ENCODE measurements around the gene MSI2.

Gene MSI2

GRCh38 chr17:57696050-57696449 lies 439.7 kb downstream of the MSI2 start:
- Mint-ChIP-seq H3K4me3 (no peak overlapping the region), H3K27me3 (no peaks in the 10 kb centered on the region), H3K27ac (no peak overlapping the region), H3K4me1 (peaks cover 14% of the 10 kb centered on the region), H3K9me3 (peaks cover 5 to 24% of the 10 kb centered on the region in 2 donors)
- no peak for ATAC-seq
- no peak for DNase-seq

DNA sequence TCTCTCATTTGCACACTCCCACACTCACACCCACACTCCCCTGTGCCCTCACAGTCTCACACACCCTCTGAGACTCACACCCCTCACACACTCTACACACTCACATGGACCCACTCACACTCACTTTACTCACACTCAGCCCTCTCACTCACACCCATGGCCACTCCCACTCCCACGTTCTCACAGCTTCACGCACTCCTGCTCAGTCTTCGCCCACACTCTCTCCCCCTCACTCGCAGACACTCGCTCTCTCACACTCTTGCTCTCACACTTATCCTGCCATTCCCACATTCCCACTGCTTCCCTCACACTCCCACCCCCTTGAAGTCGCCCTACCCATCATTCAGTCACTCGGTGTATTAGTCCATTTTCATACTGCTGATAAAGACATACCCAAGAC lies 440.9 kb downstream of the MSI2 start:
- no peak overlapping the region for H3K27ac Mint-ChIP-seq
- no peak for DNase-seq
- peaks cover 5 to 24% of the 10 kb centered on the region in 2 donors for H3K9me3 Mint-ChIP-seq
- H3K4me3 Mint-ChIP-seq = no peak overlapping the region
- peaks cover 14% of the 10 kb centered on the region for H3K4me1 Mint-ChIP-seq
- no peaks in the 10 kb centered on the region for H3K27me3 Mint-ChIP-seq
- ATAC-seq = no peak

DNA sequence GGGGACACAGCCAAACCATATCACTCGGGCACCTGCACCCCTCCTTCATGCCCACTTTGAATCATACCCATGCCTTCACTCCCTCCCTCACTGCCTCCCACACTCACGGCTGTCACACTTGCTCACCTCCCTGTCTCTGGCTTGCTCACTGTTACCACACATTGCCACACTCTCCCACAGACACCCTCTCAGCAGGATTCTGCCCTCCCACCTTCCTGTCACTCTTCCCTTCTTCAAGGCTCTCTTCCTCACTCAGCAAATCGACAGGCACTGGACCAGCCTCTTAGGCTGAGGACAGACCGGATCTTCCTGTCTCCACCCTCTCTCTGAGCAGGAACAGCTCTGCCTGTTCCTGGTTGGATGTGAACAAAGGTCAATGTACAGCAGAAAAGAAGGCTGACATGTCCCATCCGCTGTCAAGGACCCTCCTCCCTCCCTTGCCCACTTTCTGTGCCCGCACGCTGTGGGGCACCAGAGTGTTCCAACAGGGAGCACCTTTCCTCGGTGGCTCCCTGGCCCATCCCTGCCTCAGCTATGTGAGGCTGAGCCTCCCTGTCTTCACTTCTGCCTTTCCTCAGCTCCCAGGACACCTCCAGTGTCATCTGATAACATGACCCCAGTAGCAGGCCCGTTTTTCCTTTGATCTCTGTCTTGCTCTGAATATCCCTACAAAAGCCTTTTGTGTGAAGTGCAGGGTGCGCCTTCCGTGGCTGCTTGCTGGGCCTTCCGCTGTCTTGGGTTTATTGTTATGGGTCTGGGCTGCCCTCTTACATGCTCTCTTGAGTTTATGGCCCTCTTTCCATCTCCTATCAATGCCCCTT lies 441.8 kb downstream of the MSI2 start:
- ATAC-seq = peak; percentile 72
- H3K4me1 Mint-ChIP-seq = peaks cover 6% of the 10 kb centered on the region

GRCh38 chr17:57699751-57700219 lies 443.5 kb downstream of the MSI2 start:
- Mint-ChIP-seq H3K27me3 (no peaks in the 10 kb centered on the region), H3K9me3 (peaks cover 0 to 10% of the 10 kb centered on the region in 2 donors), H3K4me1 (no peaks in the 10 kb centered on the region), H3K27ac (no peak overlapping the region), H3K4me3 (no peak overlapping the region)
- DNase-seq (no peak), ATAC-seq (no peak)

More for the DNA sequence above, 441.8 kb downstream of the MSI2 start:
- DNase-seq = no peak
- H3K27ac Mint-ChIP-seq = no peak overlapping the region
- H3K4me3 Mint-ChIP-seq = no peak overlapping the region
- H3K9me3 Mint-ChIP-seq = peaks cover 5 to 17% of the 10 kb centered on the region in 2 donors
- H3K27me3 Mint-ChIP-seq = no peaks in the 10 kb centered on the region

- ATAC-seq = no peak
- no peak overlapping the region for H3K27ac Mint-ChIP-seq
- no peak for DNase-seq
- H3K4me1 Mint-ChIP-seq = peaks cover 7% of the 10 kb centered on the region
- H3K4me3 Mint-ChIP-seq = no peak overlapping the region
- peaks cover 0 to under 1% of the 10 kb centered on the region in 2 donors for H3K9me3 Mint-ChIP-seq
- H3K27me3 Mint-ChIP-seq = no peaks in the 10 kb centered on the region
Measured at GRCh38 chr17:57701124-57701523, 444.8 kb downstream of the MSI2 start.

- no peak for ATAC-seq
Measured at GRCh38 chr17:57703273-57703672, 446.9 kb downstream of the MSI2 start.

GRCh38 chr17:57704448-57704847 lies 448.1 kb downstream of the MSI2 start:
- ATAC-seq = no peak
- peaks cover 13% of the 10 kb centered on the region for H3K4me1 Mint-ChIP-seq

More at GRCh38 chr17:57703273-57703672, 446.9 kb downstream of the MSI2 start:
- H3K27ac Mint-ChIP-seq = no peak overlapping the region
- no peak for DNase-seq
- no peak overlapping the region for H3K4me3 Mint-ChIP-seq
- H3K9me3 Mint-ChIP-seq = no peaks in the 10 kb centered on the region
- H3K27me3 Mint-ChIP-seq = no peaks in the 10 kb centered on the region
- peaks cover 13% of the 10 kb centered on the region for H3K4me1 Mint-ChIP-seq

GRCh38 chr17:57705921-57706695 lies 449.8 kb downstream of the MSI2 start:
- ATAC-seq (no peak), DNase-seq (peak in 1 of 2 donors; percentile 1)
- no peak overlapping the region for H3K4me3 Mint-ChIP-seq
- peaks cover 0 to 9% of the 10 kb centered on the region in 2 donors for H3K9me3 Mint-ChIP-seq
- no peaks in the 10 kb centered on the region for H3K27me3 Mint-ChIP-seq
- peak overlapping the region; percentile 9 to 86 for H3K27ac Mint-ChIP-seq
- peaks cover 13% of the 10 kb centered on the region for H3K4me1 Mint-ChIP-seq

More at GRCh38 chr17:57704448-57704847, 448.1 kb downstream of the MSI2 start:
- Mint-ChIP-seq H3K27ac (no peak overlapping the region), H3K27me3 (no peaks in the 10 kb centered on the region), H3K4me3 (no peak overlapping the region), H3K9me3 (no peaks in the 10 kb centered on the region)
- DNase-seq = no peak

- no peak overlapping the region for H3K4me3 Mint-ChIP-seq
- H3K27me3 Mint-ChIP-seq = no peaks in the 10 kb centered on the region
- ATAC-seq (no peak), DNase-seq (peak in 1 of 2 donors; percentile 4)
- H3K9me3 Mint-ChIP-seq = peaks cover 0 to 9% of the 10 kb centered on the region in 2 donors
- no peak overlapping the region for H3K27ac Mint-ChIP-seq
- H3K4me1 Mint-ChIP-seq = peaks cover 13% of the 10 kb centered on the region
Measured at GRCh38 chr17:57706761-57707160, 450.4 kb downstream of the MSI2 start.

DNA sequence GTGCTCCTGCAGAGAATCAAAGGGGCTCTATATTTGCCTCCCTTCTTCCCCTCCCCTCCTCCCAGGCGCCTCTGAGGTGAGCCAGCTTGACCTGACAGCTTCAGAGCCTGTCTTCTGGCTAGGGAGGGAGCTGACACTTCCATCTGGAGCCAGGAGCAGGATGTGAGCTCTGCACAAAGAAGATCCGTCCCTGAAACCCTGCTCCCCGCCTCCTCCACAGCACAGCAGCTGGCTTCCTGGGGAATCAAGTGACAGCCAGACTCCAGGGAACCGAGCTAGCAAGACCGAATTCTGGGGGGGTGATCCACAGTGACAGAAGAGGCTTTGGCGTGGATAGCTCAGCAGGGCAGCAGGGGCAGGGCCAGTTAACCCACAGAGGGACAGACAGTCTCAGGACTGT lies 451.6 kb downstream of the MSI2 start:
- H3K4me3 Mint-ChIP-seq = no peak overlapping the region

GRCh38 chr17:57708410-57708809 lies 452.1 kb downstream of the MSI2 start:
- Mint-ChIP-seq H3K4me3 (no peak overlapping the region), H3K27me3 (peaks cover 3% of the 10 kb centered on the region), H3K4me1 (peaks cover 13% of the 10 kb centered on the region), H3K9me3 (peaks cover 0 to 9% of the 10 kb centered on the region in 2 donors), H3K27ac (no peak overlapping the region)
- ATAC-seq (no peak), DNase-seq (no peak)

More for the DNA sequence above, 451.6 kb downstream of the MSI2 start:
- Mint-ChIP-seq H3K4me1 (peaks cover 13% of the 10 kb centered on the region), H3K27me3 (no peaks in the 10 kb centered on the region), H3K9me3 (peaks cover 0 to 9% of the 10 kb centered on the region in 2 donors), H3K27ac (no peak overlapping the region)
- DNase-seq (peak in 1 of 2 donors; percentile 7), ATAC-seq (no peak)

GRCh38 chr17:57713140-57713539 lies 456.8 kb downstream of the MSI2 start:
- Mint-ChIP-seq H3K27ac (no peak overlapping the region), H3K27me3 (peaks cover 41% of the 10 kb centered on the region), H3K4me1 (no peaks in the 10 kb centered on the region), H3K9me3 (peaks cover 0 to 9% of the 10 kb centered on the region in 2 donors), H3K4me3 (no peak overlapping the region)
- ATAC-seq = no peak
- DNase-seq = peak in 1 of 2 donors; percentile 4

DNA sequence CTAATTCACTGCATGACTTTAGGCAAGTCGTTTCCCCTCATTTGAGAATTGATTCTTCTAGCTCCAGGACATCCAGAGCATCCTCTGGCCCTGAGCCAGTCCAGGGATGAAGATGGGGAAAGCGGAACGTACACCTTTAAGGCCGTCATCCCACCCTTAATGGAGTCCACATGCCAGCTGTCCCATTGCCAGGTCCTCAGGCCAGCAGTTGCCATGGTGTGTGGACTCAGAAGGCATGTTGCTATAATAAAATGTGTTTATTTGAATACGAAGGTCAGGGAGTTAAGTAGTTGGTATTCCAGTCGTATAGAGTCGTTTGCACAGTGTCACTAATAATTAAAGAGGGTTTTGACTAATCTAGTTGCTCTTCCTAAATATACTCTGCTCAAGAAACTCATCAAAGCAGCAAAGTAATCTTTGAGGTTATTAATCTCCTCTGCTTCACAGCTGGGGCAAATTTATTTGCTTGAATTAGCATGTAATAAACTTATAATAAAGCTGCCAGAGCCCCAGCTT lies 458.4 kb downstream of the MSI2 start:
- Mint-ChIP-seq H3K4me1 (no peaks in the 10 kb centered on the region), H3K27ac (no peak overlapping the region), H3K9me3 (peaks cover 0 to 8% of the 10 kb centered on the region in 2 donors), H3K4me3 (no peak overlapping the region), H3K27me3 (peaks cover 41% of the 10 kb centered on the region)
- ATAC-seq = no peak
- peak in 1 of 2 donors; percentile 0 for DNase-seq

DNA sequence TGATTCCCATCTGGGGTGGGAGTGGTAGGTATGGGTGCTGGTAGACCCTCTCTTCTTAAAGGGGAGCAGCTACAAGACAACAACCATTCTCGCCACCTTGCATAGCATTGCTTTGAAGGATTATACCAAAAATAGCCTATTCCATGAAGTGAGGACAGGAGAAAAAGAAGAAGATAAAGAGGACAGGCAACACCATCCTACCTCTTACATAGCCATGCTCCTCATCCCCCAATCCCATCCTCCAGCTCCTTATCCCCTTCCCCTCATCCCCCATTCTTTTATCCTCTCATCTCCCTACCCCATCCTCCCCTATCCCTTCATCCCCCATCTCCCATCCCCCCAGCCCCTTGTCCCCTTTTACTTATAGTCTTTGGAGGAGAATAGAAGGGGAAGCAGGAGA lies 459.7 kb downstream of the MSI2 start:
- no peak overlapping the region for H3K4me3 Mint-ChIP-seq
- H3K27me3 Mint-ChIP-seq = peaks cover 41% of the 10 kb centered on the region
- ATAC-seq (no peak), DNase-seq (no peak)
- no peaks in the 10 kb centered on the region for H3K4me1 Mint-ChIP-seq
- H3K9me3 Mint-ChIP-seq = no peaks in the 10 kb centered on the region
- no peak overlapping the region for H3K27ac Mint-ChIP-seq

DNA sequence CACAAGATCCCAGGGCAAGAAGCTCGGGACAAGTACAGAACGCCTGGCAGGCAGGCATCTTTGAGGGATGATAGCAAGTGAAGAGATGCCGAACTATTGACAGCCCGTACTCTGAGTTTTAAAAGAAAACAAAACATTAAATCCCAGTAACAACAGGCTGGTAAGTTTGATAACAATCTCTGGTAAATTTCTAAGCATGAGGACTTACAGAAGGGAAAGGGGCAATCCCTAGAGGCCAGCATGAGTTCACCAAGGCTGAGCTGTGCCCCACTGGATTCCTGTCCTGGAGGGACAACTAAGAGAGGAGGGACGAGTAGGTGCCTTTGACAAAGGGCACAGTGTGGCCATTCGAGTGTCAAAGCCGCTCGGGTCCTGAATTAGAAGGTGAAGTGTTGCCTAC lies 462.6 kb downstream of the MSI2 start:
- H3K9me3 Mint-ChIP-seq = no peaks in the 10 kb centered on the region
- peaks cover 34% of the 10 kb centered on the region for H3K27me3 Mint-ChIP-seq
- H3K27ac Mint-ChIP-seq = no peak overlapping the region
- DNase-seq (no peak), ATAC-seq (no peak)
- no peak overlapping the region for H3K4me3 Mint-ChIP-seq
- H3K4me1 Mint-ChIP-seq = peaks cover 6% of the 10 kb centered on the region
